ENCODE measurements around the gene IFNGR2.
"Not testable (repeated sequence)": the region's sequence is repeated elsewhere in the genome, so short reads cannot be mapped to it uniquely, and the experiment has no call there.

The IFNGR2 gene

DNA sequence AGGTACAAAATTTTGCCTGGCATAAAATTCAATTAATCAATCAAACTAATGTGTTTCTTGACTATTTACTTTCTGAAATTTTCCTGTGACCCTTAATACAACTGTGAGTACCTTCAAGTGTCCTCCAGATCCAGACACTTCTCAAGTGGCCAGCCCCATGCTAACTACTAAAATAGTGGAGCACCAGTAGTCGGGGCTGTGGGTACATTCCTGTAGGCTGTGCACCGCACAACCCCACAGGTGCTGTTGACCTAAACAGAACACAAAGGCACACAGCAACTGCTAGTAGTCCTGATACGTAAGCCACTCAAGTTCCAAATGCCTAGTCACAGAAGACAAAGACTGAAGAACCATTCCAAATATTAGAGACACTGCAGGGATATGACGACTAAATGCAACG lies 40.0 kb downstream of the IFNGR2 start:
- DNase-seq: no peak

DNA sequence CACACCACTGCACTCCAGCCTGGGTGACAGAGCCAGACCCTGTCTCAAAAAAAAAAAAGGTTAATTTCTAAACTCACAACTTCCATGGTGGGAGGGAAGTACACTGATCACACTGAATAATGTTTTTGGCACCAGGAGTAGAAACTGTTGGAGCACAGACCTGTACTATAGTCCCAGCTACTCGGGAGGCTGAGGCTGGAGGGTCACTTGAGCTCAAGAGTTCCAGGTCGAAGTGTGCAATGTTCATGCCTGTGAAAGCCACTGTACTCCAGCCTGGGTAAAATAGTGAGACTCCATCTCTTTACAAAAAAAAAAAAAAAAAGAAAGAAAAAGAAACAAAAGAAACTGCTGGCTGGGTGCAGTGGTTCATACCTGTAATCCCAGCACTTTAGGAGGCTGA lies 41.3 kb downstream of the IFNGR2 start:
- DNase-seq: no peak

DNA sequence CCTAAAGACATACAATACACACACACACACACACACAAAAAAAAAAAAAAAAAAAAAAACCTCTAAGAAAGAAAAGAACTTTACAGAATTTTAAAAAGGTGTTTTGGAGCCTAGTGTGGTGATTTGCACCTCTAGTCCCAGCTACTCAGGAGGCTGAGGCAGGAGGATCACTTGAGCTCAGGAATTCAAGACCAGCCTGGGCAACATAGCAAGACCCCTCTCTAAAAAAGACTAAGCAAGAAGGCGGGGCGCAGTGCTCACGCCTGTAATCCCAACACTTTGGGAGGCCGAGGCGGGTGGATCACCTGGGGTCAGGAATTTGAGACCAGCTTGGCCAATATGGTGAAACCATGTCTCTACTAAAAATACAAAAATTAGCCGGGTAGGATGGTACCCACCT lies 43.4 kb downstream of the IFNGR2 start:
- not testable (repeated sequence) for DNase-seq

DNA sequence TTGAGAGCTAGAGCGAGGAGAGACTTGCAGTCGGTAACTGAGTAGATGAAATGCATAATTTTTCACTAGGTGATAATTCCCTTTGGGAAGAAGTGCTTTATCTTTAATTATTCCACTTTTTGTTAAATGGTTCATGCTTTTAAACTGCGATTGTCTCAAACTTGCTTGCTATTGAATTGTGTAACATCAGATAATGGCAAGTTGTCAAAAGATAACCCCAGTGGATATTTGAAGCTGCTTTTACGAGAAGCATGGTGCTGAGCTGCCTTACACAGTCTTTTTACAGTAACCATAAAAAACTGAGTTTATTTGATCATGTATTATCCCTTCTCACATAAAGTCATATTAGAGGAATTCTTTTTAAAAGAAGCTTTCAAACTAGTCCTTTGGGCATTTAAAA lies 46.4 kb downstream of the IFNGR2 start:
- DNase-seq: no peak

DNA sequence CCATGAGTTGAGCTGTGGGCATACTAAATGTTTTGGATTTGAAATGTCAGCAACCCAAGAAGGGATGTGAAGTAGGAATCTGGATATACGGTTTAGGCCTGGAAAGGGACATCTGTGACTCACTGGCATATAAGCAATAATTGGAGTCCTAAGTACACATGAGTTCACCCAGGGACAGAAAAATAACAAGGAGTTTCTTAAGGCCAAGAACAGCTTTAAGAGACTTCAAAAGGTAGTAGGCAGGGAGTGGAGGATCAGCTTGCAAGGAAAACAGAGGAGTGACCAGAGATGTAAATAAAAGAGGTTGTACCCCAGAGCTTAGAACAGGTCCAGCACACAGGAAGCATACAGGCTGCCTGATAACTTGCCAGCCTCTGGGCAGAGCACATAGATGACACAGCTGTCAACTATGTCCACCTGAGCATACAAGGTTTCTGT lies 48.4 kb downstream of the IFNGR2 start:
- DNase-seq: no peak

- no peak for DNase-seq
These were observed 49.1 kb downstream of the IFNGR2 start for GRCh38 chr21:33452362-33452761.

DNA sequence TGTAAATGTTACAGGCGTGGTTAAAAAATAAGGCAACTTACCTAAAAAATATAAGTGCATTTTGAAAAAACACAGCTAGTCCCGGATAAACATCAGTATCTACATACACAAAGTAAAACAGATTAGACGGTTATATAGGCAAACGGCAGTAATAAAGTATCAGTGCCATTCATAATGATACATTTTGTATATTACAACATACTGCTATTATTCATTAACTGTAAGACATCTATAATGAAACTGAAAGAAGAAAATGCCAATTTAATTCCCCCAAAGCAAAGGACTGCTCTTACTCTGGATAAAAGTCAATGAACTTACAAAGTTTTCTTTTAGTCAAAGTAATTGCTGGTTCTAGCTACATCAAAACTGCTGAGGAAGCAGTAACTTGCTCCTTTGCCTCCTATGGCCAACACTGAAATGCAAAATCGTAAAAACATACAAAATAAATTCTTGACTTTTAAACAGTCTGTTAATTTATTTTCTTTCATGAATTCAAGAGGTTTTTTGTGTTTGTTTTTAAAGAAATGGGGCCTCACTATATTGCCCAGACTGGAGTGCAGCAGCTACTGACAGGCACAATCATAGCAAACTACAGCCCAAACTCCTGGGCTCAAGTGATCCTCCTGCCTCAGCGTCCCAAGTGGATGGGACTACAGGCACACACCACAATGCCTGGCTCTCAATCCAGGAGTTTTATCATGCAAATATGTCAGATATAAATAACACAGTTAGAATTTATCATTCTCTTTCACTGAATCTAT lies 52.7 kb downstream of the IFNGR2 start:
- no peak for DNase-seq

GRCh38 chr21:33458861-33459260 lies 55.6 kb downstream of the IFNGR2 start:
- DNase-seq: no peak

DNA sequence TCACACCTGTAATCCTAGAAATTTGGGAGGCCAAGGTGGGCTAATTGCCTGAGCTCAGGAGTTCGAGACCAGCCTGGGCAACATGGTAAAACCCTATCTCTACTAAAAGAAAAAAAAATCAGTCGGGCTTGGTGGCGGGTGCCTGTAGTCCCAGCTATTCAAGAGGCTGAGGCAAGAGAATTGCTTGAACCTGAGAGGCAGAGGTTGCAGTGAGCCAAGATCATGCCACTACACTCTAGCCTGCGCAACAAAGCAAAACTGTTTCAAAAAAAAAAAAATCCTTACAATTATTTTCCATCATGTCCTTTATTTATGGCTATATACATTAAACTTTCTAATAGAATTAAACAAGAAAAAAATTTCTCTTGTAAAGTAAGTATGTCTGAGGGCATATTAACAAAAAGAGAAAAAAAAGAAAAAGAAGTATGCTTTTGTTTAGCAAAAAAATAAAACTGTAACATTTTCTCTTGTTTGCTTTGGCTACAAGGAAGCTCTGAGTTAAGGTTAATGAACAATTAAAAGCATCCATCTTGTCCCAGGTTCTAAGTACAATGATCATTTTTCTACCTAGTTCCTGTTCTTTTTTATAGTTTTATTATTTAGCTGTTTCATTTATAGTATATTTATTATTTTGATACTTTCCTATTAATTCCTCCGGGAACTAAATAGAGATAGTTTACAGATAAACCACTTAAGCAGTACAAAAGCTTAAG lies 58.5 kb downstream of the IFNGR2 start:
- DNase-seq: no peak

DNA sequence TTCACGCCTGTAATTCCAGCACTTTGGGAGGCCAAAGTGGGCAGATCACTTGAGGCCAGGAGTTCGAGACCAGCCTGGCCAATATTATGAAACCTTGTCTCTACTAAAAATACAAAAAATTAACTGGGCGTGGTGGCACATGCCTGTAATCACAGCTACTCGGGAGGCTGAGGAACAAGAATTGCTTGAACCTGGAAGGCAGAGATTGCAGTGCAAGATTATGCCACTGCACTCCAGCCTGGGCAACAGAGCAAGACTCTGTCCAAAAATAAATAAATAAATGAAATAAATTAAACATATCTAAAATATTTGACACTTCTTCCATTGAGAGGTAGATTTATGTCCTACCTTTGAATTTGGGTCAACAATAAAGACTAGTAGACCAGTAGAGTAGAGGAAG lies 66.0 kb downstream of the IFNGR2 start:
- DNase-seq: not testable (repeated sequence)

DNA sequence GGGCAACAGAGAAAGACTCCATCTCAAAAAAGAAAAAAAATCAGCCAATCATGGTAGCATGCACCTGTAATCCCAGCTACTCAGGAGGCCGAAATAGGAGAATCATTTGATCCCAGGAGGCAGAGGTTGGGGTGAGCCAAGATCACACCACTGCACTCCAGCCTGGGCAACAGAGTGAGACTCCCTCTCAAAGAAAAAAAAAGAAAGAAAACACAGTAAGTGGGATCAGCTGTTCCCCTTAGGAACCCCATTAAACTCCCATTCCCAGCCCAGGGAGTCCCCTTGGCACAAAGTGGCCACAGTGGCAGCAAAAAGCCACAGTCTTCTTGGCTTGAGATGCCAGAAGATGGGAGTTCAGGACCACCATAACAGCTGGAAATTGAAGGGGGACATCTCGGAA lies 67.5 kb downstream of the IFNGR2 start:
- no peak for DNase-seq

DNA sequence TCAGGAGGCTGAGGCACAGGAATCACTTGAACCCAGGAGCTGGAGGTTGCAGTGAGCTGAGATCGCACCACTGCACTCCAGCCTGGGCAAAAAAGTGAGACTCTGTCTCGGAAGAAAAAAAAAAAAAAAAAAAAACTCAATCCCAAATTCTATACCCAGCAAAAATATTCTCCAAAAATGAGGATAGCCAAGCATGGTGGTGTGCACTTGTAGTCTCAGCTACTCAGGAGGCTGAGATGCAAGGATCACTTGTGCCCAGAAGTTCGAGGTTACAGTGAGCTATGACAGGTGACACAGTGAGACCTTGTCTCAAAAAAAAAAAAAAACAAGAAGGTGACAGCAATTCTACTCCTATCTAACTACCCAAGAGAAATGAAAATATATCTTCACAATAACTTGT lies 70.1 kb downstream of the IFNGR2 start:
- no peak for DNase-seq

DNA sequence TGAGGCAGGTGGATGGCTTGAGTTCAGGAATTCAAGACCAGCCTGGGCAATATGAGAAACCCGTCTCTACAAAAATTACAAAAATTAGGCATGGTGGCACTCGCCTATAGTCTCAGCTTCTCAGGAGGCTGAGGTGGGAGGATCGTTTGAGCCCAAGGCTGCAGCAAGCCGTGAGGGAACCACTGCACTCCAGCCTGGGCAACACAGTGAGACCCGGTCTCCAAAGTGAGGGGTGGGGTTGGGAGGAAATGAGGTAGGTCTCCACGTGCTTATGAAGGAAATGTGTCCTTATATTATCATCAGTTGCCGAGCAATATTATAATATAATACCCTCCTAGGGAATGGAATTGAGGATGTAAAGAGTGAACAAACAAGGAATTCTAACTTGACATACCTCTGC lies 73.9 kb downstream of the IFNGR2 start:
- no peak for DNase-seq

- DNase-seq: no peak
These were observed 75.0 kb downstream of the IFNGR2 start for GRCh38 chr21:33478182-33478581.

DNA sequence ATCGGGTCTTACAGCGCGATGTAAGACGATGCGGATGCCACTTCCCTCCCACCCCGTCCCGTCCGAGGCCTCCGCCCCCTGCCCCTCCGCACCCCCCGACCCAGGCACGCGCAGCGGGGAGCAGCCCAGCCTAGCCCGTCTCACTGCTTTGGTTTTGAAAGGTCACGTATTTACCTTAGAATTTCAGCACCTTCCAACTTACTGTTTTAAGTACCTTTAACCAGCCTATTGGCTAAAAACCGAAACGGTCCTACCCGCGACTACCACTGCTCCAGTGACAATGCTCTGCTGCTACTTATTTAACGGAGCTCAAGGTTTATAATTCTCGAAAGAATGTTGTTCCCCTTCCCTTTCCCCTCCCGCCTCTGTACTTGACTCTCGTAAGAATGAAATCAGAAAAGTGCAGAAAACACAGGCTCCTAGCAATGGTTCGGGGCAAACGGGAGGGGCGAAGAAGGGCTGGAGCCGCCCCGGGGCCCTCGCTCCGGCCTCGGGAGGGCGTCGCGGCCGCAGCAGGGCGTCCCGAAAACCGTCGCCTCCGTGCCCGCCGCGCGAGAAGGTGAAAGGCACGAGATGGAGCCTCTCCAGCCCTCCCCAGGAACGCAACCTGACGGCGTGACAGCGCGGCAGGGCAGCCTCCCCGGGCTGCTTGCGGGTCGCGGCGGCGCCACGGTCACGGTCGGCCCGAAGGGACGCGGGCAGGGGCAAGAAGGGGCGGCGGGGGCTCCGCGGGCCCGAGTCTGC lies 75.9 kb downstream of the IFNGR2 start:
- peak; percentile 26 for DNase-seq

- peak; percentile 93 for DNase-seq
These were observed 76.7 kb downstream of the IFNGR2 start, which contains the start of gene TMEM50B for GRCh38 chr21:33479679-33480480. TSS of gene TMEM50B (minus strand) at chr21:33479974. CDS start at chr21:33468885, 11,089 bp downstream.

DNA sequence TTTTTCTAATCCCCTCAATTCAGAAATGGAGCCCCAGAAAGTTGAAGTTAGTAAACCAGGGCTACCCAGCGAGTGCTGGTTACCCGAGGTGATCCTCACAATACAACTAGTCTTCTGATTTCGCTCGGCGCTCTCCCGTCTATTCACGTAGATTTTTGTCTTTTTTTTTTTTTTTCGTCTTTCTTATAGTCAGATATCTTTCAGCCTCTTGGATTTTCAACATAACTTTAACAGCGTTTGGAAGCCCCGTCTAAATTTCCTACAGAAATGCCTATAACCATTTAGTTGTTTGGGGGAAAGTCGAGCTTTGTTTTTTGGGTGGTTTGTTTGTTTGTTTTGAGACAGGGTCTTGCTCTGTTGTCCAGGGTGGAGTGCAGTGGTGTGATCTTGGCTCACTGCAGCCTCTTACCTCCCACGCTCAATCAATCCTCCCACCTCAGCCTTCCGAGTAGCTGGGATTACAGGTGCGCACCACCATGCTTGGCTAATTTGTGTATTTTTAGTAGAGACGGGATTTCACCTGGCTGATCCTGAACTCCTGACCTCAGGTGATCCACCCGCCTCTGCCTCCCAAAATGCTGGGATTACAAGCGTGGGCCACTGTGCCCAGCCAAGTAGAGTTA lies 77.4 kb downstream of the IFNGR2 start:
- no peak for DNase-seq

DNA sequence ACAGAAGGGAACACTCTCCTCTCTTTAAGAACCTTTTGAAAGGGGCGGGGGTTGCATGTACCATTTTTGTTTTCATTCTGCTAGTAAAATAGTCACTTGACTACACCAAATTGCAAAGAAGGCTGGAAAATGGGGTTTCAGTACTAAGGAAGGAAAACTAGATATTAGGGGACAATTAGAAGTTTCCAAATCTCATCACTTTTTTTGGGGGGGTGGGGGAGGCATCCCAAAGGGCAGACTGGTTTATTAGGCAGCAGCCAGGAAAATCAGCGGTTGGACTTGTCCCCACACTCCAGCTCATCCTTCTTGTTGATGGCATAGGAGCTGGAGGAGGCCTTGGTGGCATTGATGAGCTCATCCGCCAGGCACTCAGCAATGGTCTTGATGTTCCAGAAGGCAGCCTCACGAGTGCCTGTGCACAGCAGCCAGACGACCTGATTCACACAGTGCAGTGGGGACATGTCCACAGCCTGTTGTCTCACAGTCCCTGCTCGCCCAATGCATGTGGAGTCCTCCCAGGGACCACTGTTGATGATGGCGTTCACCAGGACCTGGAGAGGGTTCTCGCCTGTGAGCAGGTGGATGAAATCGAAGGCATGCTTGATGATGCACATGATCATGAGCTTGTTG lies 78.2 kb downstream of the IFNGR2 start:
- DNase-seq: no peak
